ENCODE results near the gene CCDC201. TPM values are rescaled to one million over a fixed set of nuclear protein-coding genes. Genes with fewer than 3 reads are reported as not detected.
A peak's percentile ranks its signal among the peaks of the same experiment; 100 is the strongest.

CCDC201 gene
- total and polyA plus RNA-seq, 2 of the 4 experiments (the other 2 are of a cell fraction), result not detected

- TF ChIP-seq RAD21 (IDR thresholded peaks at IDR 0.05; ENCODE audit: low read length), result no peak
- TF ChIP-seq FOS (IDR thresholded peaks at IDR 0.05; ENCODE audit: low read depth, low read length), result no peak
- TF ChIP-seq MXI1 (IDR thresholded peaks at IDR 0.05; ENCODE audit: borderline replicate concordance, low read depth, low read length), result peak; percentile 53; the same call in 1 of the 2 replicates
- TF ChIP-seq CEBPB (IDR thresholded peaks at IDR 0.05; ENCODE audit: low read depth, low read length), result no peak
These were observed 47.9 kb upstream of the CCDC201 start, which contains the start of gene IGFBP3 (continued) for GRCh38 chr7:45920502-45921380.

- intact Hi-C loops (cut with micrococcal nuclease) (loop anchor here (5.0 to 10.0 kb wide), 6 partner anchors 115 to 832 kb away; no protein-coding TSS in a partner anchor), in situ Hi-C loops (cut with MboI; ENCODE audit: low sequenced_read_pairs) (loop anchor here (5.0 to 25.0 kb wide), 4 partner anchors 432 to 1262 kb away; no protein-coding TSS in a partner anchor), dilution Hi-C loops (cut with HindIII; ENCODE audit: low sequenced_read_pairs, unreplicated experiment) (no loop called here)
- Histone ChIP-seq H4K5ac (ENCODE audit: low read depth, low read length) (no peak overlapping the region), H3K27ac (ENCODE audit: insufficient read depth, low read length) (no peak overlapping the region), H3K36me3 (ENCODE audit: control insufficient read depth, insufficient read depth, low read length) (peaks cover 15% of the 10 kb centered on the region), H2BK120ac (ENCODE audit: low read depth, low read length) (no peak overlapping the region), H3K23ac (ENCODE audit: low read depth, low read length) (peak overlapping the region; percentile 64; the same call in 1 of the 2 replicates), H2AK9ac (replicated peaks; ENCODE audit: low read depth, low read length, poor library complexity) (peak overlapping the region; percentile 37), H3K4me1 (ENCODE audit: control insufficient read depth, insufficient read depth, low read length) (peaks cover 17% of the 10 kb centered on the region), H3K4me2 (ENCODE audit: low read depth, low read length) (peak overlapping the region; percentile 87), H2BK15ac (ENCODE audit: low read depth, low read length) (no peak overlapping the region), H3K56ac (ENCODE audit: extremely low read depth, insufficient read depth, low read length) (no peak overlapping the region), H3K4me3 (ENCODE audit: insufficient read depth, low read depth, low read length) (peak overlapping the region; percentile 85), H3K4ac (ENCODE audit: low read depth, low read length) (no peak overlapping the region; the same call in 1 of the 2 replicates), H3K9me3 (ENCODE audit: control insufficient read depth, insufficient read depth, low read length) (no peaks in the 10 kb centered on the region), H3K18ac (ENCODE audit: low read depth, low read length) (no peak overlapping the region; the same call in 1 of the 2 replicates), H4K91ac (ENCODE audit: insufficient read depth, low read depth, low read length) (no peak overlapping the region; the same call in 1 of the 2 replicates), H2AFZ (replicated peaks; ENCODE audit: low read length, poor library complexity) (peak overlapping the region; percentile 92), H4K8ac (ENCODE audit: low read depth in 2 of 2, low read length in 2 of 2) (no peak overlapping the region), H3K9ac (ENCODE audit: low read depth, low read length) (peak overlapping the region; percentile 60; the same call in 1 of the 2 replicates), H3K79me1 (ENCODE audit: low read depth in 1 of 2, low read length in 2 of 2) (peaks cover 12 to 23% of the 10 kb centered on the region in 2 experiments; a peak in 3 of 4 replicates), H3K27me3 (ENCODE audit: control insufficient read depth, insufficient read depth, low read length) (no peaks in the 10 kb centered on the region), H2BK20ac (ENCODE audit: low read depth, low read length) (no peak overlapping the region), H3K9me1 (ENCODE audit: insufficient read depth, low read length) (peaks cover 15% of the 10 kb centered on the region), H2AK5ac (ENCODE audit: low read depth, low read length) (no peak overlapping the region), H4K20me1 (ENCODE audit: insufficient read depth, low read length) (peaks cover 25% of the 10 kb centered on the region), H3K14ac (replicated peaks; ENCODE audit: low read depth, low read length) (peak overlapping the region; percentile 4; the same call in 1 of the 2 replicates), H2BK5ac (ENCODE audit: low read depth, low read length, poor library complexity, severe bottlenecking) (peak overlapping the region; percentile 38)
- no peak for TF ChIP-seq RCOR1 (IDR thresholded peaks at IDR 0.05; ENCODE audit: insufficient replicate concordance, low read length)
- WGBS, 2 experiments (ENCODE audit: extremely low coverage in 2 of 2, insufficient read length in 1 of 2), result 7% methylated on average over 8 of the region's 19 CpGs; no CpG with 5 or more reads in 1 of the 2 experiments
- no TSS peak for BruUV-seq (replicated peaks)
- ChIA-PET CTCF (interaction anchor here (0.6 to 2.1 kb wide), 2 partner anchors 895 to 1260 kb away, joined by 3 to 4 read pairs; no protein-coding TSS in a partner anchor), POLR2A (ENCODE audit: unreplicated experiment) (no interaction called here)
- ATAC-seq (ENCODE audit: low read depth) (no peak), DNase-seq (no peak)
These were observed 47.1 kb upstream of the CCDC201 start for GRCh38 chr7:45919993-45920459.

All from IMR-90 (cell line).